Brain pericyte (primary cell): ENCODE measurements around the gene REEP1.

ENCODE experiments used
- DNase-seq: peaks from one replicate; pipeline ENCODE4 v3.0.0-alpha.2; 2012; ENCODE audit warnings: low read depth, low spot score

The REEP1 gene

DNA sequence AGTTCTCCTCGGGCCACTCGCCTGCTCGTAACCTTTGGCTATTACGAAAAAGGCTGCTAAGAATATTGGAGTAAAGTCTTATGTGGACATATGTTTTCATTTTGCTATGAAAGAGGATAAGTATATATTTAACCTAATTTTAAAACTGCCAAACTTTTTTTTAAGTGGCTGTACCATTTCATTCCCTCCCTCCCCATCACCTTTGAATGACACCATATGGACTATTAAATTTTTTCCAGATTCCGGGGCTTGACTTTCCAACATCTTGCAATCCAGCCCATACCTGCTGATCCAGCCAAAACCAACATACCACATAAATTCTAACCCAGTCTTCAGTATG is 31.5 kb downstream of the REEP1 start:
- no peak for DNase-seq

GRCh38 chr2:86305195-86305914 is 32.1 kb downstream of the REEP1 start:
- no peak for DNase-seq

DNA sequence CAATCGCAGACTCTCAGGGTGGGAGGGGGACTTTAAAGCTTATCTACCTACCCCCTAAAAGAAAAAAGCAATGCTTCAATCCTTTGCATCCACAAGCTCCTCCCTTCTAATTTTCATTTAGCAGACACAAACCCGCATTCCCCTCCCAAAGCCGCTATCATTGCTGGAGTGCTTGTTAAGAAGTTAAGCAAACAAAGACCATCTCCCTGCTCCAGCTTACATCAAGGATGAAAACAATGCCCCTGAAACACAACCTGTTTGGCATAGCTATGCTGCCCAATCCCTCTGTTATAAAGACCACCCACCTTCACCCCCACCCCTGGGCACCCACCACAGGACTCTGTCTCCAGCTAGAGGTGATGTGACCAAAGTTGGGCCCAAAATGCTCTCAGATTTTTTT is 33.0 kb downstream of the REEP1 start:
- no peak for DNase-seq

- no peak for DNase-seq
These were observed 35.1 kb downstream of the REEP1 start for GRCh38 chr2:86302320-86302719.

DNA sequence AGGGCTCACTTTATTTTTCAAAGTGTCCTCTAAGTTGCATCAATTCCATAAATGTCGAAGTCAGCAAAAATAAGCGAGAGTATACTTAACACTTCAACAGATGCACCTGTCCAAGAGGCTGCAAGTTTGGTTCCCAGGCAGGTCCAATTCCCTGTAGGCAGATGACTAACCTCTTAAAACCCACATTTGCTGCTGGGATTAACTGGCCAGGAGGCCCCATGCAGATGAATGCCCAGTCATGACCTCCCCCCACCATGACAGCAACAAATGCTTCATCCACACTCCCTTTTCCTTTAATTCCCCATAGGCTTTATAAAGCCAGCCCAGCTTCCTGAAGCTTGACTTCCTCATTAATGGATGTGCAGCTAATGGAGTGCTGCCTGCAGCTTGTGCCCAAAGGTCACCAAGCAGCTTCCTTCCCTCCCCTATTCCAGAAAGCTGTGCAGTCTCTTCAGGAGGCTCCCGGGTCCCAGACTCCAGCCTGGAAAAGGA is 35.7 kb downstream of the REEP1 start:
- DNase-seq, result no peak

- DNase-seq, result no peak
These were observed 36.4 kb downstream of the REEP1 start for GRCh38 chr2:86301009-86301408.

- DNase-seq, result no peak
These were observed 36.9 kb downstream of the REEP1 start for GRCh38 chr2:86300496-86300895.

GRCh38 chr2:86298411-86299390 is 38.7 kb downstream of the REEP1 start:
- DNase-seq, result no peak

- DNase-seq, result no peak
These were observed 39.9 kb downstream of the REEP1 start for GRCh38 chr2:86297382-86298147.

DNA sequence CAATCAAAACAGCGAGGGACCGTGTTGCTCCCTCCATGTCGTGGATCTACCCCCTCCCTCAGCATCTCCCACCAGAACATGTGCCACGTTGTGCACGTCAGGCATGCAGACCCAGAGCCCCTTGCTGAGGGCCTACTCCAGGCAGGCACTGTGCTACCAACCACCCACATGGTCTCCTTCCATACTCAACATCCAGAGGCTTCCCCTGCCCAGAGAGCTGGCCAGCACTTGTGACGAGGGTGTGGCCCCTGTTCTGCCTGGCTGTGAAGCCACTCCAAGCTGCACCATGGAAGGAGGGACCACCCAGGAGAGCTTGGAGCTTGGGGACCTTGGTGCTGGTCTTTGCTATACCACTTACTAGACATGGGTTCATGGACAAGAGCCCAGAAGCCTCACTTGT is 40.5 kb downstream of the REEP1 start:
- no peak for DNase-seq

GRCh38 chr2:86295066-86295465 is 42.4 kb downstream of the REEP1 start:
- DNase-seq, result no peak

GRCh38 chr2:86293612-86294011 is 43.8 kb downstream of the REEP1 start:
- DNase-seq, result no peak

DNA sequence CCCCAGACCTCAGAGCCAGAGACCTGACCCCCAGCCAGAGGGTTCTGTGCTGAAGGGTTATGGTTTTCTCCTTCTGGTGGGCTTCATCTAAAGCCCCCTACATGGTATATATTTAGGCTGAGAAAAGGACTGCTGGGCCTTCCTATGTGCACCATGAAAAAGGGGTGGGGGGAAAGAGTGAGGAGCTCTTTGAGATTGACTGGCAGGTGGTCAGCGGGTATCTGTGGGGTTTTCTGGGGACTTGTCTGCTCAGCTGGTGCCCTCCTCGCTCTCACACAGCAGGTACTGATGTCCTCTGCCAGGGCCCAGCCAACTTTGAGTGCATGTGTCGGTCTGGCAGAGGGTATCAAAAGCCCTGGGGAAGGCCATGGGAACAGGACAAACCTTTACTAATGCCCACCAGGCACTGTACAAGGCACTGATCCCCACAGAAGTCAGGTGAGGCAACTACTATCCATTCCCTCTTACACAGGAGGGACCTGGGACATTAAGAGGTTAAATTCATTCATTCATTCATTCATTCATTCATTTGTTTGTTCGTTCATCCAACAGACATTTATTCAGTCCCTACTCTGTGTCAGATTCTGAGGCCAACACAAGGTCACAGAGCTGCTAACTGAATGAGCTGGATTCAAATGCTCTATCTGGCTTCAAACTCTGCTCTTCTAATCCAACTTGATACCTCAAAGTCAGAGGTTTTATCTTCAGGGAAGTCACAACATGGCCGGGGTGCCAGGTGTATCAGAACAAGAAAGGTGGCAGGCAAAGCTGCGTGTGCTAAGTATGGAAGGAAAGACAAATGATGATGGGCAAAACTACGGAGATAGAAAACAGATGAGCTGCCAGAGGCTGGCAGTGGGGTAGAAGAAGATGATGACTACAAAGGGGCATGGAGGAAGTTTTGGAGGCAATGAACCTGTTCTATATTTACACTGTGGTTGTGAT is 44.6 kb downstream of the REEP1 start:
- no peak for DNase-seq

- no peak for DNase-seq
These were observed 46.1 kb downstream of the REEP1 start for GRCh38 chr2:86291328-86291662.

- no peak for DNase-seq
These were observed 46.7 kb downstream of the REEP1 start for GRCh38 chr2:86290596-86291327.

DNA sequence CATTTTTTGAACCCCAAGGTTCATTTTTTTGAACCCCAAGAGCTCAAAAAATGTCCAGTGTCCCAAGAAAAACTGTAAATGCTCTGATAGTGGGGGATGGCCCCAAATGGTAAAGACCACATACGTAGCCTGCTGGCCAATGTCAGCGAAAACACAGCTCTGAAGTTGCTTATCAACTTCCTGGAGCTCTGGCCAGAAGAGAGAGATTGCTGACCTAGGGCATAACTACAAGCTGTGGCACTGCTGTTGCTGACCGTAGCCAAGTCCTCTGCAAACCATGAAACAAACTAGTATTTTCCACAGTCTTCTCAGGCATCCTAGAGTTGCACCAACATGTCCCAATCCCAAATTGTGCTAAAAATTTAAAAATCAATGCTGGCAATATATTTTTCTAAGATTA is 50.9 kb downstream of the REEP1 start:
- DNase-seq, result no peak

DNA sequence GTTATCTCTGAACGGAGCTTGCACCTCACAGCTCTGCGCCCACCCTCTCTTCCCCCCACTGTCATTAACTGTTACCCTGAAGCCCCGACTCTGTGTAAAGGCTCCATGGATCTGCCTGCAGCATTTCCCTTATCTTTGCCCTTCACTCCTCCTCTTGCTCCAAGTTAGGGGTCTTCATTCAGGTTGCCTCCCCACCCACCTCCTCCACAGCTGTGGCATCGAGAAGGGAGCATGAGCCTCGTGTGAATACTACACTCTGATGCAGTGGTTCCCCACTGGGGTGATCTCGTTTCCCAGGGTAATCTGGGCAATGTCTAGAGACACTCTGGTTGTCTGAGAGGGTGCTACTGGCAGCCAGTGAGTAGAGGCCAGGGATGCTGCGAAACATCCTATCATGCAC is 51.4 kb downstream of the REEP1 start:
- no peak for DNase-seq

DNA sequence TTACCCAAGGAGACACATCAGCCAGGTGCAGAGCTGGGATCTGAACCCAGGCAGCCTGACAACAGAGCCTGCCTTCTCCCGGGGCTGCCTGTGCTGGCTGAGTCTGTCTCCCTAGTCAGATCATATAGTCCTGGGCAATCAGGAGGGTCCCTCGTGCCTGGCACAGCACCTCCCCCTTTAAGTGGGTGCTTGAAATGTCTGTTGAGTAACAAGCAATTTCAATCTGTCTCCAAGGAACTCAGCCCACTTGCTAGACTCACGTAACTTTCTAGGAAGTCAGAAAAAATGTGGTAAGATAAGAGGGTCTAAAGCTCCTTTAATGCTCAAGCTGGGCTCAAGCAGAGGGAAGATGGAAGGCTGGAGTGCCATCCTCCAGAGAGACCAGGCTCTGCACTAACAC is 51.9 kb downstream of the REEP1 start:
- no peak for DNase-seq

GRCh38 chr2:86284987-86285386 is 52.4 kb downstream of the REEP1 start:
- no peak for DNase-seq

GRCh38 chr2:86284401-86284841 is 53.0 kb downstream of the REEP1 start:
- DNase-seq, result no peak
